HS-5 (cell line): Measurements from ENCODE around the gene ARSD.
"Not testable (repeated sequence)": the region's sequence is repeated elsewhere in the genome, so short reads cannot be mapped to it uniquely, and the experiment has no call there.

Experiments used
- DNase-seq: peaks from one replicate; pipeline ENCODE4 v3.0.0-alpha.2; 2012; ENCODE audit warnings: low read depth

Gene ARSD, protein sequence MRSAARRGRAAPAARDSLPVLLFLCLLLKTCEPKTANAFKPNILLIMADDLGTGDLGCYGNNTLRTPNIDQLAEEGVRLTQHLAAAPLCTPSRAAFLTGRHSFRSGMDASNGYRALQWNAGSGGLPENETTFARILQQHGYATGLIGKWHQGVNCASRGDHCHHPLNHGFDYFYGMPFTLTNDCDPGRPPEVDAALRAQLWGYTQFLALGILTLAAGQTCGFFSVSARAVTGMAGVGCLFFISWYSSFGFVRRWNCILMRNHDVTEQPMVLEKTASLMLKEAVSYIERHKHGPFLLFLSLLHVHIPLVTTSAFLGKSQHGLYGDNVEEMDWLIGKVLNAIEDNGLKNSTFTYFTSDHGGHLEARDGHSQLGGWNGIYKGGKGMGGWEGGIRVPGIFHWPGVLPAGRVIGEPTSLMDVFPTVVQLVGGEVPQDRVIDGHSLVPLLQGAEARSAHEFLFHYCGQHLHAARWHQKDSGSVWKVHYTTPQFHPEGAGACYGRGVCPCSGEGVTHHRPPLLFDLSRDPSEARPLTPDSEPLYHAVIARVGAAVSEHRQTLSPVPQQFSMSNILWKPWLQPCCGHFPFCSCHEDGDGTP

DNA sequence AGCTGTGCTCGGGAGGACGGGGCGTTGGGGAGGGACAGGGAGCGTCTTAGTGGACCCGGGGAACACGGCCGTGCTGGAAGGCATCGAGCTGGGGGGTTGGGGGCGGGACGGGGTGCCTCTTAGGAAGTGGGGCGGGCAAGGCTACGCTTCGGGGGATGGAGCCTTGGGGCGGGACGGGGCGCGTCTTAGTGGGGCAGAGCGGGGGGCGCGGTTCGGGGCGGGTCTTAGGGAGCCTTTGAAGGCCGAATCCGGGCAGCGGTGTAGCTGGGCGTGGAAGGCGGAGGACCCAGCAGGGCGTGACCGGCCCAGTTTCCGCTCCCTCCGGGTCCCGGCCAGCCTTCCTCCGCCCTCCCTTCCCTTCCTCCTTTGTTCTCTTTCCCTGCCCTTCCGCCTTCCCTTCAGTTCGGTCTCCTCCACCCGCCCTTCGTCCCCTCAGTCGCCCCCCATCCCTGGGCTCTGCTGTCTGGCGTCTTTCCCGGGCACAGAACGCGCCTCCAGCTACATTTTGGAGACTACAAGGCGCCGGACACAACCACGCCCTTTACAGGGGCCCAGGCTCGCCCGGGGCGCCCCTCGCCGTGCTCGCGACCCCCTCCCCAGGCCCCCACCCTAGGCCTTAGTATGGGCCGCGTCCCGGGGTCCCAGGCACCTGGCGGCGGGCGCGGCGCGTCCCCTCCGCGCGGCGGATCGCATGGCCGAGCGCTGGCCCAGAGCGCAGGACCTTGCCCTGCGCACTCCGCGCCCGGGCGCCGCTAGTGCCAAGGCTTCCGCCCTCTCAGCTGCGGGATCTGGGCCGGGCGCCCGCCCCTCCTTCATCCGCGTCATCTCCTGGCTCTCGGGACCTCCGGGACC is at the start of gene ARSD:
Gene ARSD (minus strand): TSS at position 757 of the 852 bp plus-strand sequence. CDS start 64 bp downstream, at position 693.
- DNase-seq, result peak; percentile 48

DNA sequence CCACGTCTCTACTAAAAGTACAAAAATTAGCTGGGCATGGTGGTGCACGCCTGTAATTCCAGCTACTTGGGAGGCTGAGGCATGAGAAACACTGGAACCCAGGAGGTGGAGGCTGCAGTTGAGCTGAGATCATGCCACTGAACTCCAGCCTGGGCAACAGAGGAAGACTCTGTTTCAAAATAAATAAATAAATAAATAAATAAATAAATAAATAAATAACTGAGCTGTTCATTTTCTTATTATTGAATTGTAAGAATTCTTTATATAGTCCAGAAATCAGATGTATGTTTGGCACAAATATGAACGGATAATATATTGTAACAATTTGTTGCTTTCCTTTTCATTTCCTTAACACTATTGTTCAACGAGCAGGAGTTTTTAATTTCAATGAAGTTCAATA is 49.5 kb upstream of the ARSD start:
- not testable (repeated sequence) for DNase-seq

DNA sequence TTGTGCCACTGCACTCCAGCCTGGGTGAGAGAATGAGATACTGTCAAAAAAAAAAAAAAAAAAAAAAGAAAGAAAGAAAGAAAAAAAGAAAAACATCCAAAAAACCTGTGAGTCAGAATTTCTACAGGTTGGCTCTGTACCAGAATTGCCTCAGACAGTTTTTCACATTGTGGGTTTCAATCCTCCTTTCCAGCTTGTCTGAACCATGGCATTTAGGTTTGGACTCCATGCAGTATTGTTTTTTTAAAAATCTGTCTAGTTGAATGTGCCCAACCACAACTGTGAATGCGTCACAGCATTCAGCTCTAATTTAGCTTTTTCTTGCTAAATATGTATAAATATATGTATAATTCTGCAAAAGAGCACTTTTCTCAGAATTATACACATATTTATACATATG is 45.8 kb upstream of the ARSD start:
- DNase-seq, result no peak

DNA sequence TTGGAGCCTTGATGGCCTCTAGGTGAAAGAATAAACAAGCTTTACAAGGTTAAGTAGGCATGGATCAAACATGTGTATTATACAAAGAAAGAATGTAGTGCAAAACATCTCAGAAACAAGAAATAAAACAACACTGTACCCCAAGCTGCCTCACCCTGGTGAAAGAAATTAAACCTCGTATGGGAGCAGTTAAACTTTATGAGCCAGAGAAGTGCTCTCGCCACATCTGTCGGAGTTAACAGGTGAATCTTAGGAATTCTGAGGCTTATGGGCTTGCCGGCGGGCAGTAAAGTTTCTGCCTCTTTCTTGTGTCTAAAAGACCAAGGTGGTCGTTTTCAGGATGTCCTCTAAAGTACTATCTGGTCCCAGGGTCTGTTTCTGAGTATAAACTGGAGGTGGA is 43.3 kb upstream of the ARSD start:
- DNase-seq, result no peak

DNA sequence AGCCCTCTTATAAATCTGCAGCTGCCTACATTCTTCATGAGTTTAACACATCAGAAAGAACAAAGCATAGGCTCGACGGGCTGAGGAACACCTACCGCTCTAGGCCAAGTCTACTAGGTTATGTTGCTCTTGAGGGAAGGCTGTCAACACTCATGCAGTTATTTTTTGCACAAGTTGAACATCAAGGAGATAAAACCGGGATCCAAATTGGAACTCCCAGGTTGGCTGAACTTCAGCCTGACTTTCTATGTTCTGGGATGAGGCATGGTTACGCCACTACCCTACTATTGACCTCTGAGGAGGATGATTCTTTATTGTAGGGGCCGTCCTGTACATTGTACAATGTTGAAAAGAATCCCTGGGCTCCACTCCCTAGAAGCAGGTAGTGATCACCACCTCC is 39.9 kb upstream of the ARSD start:
- no peak for DNase-seq

DNA sequence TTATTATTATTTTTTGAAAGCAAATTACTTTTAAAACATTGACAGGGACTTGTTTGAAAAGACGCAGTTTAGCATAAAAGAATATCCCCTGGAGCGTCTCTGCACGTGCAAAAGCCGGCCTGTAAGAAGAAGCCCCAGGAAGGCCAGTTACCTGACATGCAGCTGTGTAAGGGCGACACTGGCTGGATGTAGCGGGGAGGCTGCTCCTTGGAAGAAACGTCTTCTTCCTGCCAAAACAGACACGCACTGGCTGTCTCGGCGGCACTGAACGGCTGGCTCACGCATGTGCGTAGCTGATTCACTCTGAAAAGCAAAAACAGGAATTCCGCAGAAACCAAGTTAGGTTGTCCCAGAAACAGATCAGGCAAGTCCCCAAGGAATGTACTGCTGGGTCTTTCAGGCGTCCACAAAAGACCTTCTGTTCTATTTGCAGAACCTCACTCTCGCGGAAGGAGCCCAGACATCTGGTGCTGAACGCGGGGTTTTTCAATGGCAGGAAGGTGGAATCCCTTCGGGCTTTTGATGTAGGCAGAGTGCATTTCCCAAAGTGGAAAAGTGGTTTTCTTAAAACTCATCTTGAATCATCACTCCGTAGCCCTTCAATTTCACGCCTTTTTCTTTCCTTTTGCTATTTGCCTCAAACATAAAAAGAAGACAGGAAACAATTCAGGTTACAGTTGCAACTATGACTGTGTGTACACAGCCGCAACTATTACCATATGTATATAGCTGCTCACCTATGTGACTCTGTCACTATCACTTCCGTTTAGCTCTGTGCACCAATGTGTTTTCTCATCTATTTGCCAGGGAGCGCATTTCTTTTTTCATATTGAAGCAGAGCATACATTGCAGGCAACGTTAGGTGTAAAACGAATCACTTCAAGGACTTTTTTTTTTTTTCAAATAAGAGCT is 39.1 kb upstream of the ARSD start:
- peak; percentile 3 for DNase-seq

DNA sequence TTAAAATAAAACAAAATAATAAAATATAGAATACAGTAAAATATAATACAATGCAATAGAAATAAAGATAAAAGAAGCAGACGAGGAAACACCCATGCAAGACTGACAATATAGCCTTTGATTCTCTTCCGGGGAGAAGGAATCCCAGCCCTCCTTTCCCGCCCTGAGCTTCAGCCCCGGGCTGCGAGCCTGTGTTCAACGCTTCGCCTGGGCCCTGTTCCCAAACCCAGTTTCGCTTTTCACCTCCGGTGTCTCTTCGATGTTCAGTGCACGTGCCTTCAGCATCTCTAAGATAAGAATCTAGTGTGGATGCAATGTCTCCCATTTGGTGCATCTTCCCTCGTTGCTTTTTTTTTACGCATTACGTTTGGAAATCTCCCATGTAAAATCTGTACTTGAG is 38.4 kb upstream of the ARSD start:
- DNase-seq, result no peak

DNA sequence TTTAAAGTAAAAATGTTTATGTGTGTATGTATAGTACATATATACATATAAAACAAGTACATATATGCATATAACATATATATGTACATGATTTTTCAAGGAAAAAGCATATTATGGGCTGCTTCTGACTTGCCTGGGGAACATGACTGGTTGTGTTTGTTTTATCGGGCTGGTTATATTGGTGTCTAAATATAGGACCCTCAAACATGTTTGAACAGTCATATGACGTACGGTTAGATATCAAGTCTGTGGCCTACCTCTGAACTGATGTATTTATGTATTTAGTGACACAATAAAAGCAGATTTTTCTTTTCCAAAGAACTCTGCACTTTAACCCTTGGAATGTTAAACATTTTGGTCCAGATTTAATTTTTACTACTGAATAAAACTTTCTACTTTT is 37.9 kb upstream of the ARSD start:
- DNase-seq, result no peak

DNA sequence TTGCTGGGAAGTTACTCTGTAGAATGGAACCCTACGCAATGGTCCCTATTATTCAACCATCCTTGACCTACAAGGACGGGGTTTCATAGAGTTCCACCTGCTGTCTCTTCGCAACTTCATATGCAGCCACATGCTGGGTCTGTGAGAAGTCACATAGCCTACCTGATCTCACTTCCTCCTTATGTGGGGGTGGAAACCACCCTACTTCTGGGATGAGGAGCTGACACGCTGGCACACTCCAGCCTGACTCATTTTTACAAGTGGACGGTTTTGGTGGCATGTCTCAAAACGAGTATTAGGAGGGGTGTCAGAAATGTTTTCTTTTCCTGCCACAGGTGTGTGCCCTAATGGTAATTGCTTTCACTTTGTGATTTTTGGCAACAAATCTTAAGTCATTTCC is 36.8 kb upstream of the ARSD start:
- no peak for DNase-seq

DNA sequence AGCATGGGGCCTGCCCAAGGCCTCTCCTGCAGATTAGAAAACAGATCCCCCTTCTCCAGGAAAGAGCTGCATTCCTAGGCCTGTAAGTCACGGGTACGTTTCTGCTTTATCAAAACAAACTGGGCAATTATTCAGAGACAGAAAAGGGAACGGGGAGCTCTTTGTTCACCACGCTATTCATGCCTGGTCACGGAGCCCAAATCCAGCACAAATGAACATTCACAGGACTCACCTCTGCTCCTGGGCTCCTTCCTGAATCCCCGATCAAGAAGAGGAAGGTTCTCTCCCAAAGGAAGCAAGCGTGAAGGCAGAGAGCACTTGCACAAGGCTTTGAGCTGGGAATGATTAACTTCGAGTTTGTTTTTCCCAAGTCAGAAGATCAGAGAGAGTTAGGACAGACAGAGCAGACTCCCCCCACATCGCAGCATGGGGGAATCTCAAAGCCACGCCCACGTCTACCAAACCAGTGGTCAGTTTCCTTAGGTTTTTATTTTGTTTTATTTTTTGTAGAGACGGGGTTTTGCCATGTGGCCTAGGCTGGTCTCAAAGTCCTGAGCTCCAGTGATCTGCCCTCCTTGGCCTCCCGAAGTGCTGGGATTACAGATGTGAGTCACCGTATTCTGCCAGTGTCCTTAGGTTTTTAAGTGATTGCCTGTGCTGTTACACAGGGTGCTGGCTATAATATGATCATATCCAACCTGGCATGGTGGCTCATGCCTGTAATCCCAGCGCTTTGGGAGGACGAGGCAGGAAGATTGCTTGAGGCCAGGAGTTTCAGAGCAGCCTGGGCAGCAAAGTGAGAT is 35.1 kb upstream of the ARSD start:
- not testable (repeated sequence) for DNase-seq

DNA sequence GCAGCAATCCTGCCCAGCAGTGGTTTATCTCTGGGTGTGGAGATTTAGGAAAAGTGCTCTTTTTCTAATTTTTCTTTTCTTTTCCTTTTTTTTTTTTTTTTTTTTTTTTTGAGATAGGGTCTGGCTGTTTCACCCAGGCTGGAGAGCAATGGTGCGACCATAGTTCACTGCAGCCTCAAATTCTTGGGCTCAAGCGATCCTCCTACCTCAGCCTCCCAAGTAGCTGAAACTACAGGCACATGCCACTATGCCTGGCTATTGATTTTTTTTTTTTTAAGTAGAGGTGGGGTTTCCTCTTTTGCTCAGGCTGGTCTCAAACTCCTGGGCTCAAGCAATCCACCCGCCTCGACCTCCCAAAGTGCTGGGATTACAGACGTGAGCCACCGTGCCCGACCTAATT is 34.3 kb upstream of the ARSD start:
- not testable (repeated sequence) for DNase-seq

DNA sequence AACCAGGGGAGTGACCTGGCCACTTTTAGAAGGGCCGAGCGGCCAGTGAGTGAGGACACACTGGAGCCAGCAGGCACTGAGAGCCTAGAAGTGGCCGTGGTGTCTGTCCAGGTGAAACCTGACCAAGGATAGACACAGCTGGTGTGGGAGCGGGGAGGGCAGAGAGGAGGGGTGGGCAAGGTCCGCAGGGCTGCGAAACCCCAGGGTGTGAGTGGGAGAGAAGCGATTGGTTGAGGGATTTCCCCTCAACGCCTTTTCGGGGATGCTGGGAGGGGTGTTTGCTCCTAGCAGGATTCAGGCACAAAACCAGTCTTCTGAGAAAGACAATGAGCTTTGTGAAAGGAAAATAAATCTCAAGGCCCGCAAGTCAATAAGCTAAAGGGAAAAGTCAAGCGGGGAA is 33.2 kb upstream of the ARSD start:
- no peak for DNase-seq

DNA sequence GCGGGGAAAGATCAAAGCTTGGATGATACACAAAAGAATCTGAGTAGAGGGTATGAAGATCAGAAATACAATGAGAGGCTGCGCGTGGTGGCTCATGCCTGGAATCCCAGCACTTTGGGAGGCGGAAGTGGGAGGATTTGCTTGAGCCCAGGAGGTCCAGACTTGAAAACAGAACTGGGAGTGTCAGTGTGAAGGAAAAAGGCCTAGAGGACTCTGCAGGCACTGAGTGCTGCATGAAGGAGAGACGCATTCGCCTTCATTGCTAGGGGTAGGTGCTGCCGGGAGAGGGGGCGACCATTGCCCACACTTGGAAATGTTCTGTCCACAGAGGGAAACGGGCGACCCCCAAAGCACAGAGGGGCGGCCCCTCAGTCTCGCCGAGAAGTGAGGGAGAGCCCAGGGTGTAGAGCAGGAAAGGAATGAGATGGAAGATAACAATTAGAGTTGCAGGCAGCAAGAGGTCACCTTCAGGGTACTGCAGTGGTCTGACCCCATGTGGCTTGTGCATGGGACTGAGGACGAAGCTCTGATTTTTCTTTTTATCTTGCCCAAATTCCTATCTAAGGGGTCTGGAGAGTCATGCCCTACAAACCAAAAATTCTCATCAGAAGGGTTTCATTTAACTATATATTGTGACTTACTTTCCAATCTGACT is 31.8 kb upstream of the ARSD start:
- no peak for DNase-seq

DNA sequence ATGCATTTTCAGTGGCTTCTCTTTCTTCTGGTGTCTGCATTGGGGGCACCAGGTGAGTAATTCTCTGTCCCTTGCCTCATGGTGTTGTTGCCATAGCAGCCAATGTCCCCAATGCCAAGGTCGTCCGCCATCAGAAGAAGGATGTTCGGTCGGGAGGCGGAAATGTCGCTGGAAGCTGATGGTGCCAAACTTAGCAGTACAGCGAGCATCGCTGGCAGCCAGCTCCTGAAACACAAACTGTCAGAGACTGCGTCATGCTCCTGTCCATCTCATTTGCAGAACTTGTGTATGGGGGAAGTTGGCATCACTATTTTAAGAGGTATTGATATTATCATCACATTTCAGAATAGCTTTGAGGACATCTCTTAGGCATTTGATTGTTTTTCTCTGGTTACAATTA is 29.1 kb upstream of the ARSD start:
- no peak for DNase-seq

DNA sequence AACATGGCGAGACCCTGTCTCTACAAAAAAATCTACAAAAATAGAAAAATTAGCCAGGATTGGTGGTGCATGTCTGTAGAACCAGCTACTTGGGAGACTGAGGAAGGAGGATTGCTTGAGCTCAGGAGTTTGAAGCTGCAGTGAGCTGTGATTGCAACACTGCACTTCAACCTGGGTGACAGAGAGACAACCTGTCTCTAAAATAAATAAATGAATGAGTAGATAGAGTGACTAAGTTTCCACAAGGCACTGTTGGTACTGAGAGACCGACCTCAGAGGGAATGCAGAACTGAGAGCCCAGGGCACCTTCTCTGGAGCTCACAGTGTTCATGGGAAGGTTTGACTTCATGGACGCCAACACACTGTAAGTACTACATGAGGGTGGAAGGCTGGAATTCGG is 26.7 kb upstream of the ARSD start:
- no peak for DNase-seq

DNA sequence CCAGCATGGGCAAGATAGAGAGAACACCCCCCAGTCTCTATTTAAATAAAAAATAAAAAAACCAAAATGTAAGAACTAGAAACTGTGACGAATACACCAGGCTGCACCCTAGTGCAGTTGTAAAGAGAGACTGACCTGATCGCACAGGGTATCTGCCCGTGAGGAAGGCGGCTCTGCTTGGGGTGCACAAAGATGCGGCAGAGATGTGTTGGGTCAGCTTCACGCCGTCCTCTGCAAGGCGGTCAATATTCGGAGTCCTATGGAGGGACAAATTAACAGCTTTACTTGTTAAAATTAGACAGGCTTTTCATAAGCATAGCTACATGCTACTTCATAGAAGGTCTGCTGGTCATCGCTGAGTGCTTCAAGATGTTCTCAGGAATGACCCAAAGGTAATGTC is 26.1 kb upstream of the ARSD start:
- no peak for DNase-seq

DNA sequence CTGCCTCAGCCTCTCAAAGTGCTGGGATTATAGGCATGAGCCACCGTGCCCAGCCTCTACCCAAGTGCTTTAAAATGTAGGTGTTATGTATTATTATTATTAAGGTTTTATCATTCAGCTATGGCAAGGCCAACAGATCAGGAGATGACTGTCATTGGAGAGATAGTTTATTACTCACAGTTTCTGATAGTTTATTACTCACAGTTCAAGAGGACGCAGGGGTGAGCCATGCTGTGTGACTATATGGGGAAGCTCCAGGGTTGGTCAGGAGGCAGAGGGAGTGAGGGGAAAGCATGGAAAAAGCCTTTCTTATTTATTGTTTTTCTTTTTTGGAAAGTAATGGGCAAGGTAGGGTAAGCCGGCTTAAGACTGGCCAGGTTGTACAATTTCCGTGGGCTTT is 25.4 kb upstream of the ARSD start:
- no peak for DNase-seq

DNA sequence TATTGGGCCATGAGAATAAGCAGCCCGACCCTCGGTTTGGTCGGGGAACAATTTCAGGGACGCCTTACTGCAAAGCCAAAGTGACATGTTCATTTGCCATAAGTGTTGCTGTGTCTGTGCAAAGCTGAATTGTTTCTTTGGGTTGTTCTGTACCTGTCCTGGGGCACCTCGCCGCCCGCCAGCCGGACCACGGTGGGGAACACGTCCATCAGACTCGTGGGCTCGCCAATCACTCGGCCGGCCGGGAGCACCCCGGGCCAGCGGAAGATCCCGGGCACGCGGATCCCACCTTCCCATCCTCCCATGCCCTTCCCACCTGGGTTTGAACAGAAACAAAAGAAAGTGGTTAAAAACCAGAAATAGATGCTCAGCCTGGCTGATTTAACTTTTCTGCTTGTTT is 8.8 kb upstream of the ARSD start:
- not testable (repeated sequence) for DNase-seq

DNA sequence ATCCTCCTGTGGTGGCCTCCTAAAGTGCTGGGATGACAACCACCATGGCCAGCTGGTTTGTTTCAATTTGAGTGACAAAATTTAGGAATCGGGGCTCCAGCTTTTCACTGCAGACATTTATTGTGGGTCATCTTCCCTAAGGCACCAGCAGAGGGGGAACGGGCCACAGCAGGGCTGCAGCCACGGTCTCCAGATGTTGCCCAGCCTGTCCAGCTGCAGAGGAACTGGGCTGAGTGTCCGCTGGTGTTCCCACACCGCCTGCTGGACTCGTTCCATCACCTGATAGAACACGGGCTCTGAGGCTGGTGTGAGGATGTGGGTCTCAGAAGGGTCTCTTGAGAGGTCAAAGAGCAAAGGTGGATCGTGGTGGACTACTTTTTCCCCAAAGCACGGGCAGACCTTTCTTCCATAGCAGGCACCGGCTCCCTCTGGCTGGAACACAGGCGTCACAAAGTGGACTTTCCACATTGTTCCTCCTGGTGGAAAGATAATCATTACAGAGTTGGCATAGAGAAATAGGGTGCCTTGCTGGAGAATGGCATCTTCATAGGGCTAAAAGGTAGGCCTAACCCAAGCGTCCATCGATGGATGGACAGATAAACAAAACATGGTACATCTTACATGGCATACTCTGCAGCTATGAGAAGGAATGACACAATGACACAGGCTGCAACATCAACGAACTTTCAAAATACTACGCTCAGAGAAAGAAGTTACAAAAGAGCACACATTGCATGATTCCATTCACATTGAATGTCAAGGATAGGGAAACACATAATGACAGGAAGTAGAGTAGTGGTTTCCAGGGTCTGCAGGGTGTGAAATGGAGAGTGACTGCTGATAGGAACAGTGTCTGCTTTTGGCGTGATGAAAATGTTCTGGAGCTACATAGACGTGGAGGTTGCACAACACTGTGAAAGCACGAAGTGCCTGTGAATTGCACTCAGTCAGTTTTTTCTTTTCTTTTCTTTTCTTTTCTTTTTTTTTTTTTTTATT is 5.9 kb upstream of the ARSD start:
- no peak for DNase-seq
